ENCODE results near the gene ELP2. TPM values are rescaled to one million over a fixed set of nuclear protein-coding genes. Genes with fewer than 3 reads are reported as not detected.

ELP2 gene
- total RNA-seq, 1 donor from 2014 or later = 143 TPM

DNA sequence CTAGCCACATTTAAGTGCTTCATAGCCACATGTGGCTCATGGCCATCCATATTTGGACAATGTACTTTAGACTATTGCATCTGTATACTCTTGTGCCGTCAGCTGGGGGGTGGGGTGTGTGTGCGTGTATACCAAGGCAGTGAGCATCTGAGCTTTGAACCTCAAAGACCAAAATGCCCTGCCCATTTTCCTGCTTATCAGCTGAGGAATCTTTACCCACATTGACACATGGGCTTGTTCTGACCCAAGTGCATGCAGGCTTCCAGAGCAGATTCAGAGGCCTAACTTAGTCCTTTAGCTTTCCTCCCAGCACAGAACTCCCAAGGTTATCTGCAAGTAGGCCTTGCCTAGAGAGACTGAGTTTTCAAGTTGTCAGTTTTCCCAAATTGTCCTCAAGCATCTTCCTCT lies 46.5 kb downstream of the ELP2 start:
- no peaks in the 10 kb centered on the region for H3K9me3 Mint-ChIP-seq
- H3K36me3 Mint-ChIP-seq = peaks cover 15% of the 10 kb centered on the region
- TF ChIP-seq, protein P1, sequence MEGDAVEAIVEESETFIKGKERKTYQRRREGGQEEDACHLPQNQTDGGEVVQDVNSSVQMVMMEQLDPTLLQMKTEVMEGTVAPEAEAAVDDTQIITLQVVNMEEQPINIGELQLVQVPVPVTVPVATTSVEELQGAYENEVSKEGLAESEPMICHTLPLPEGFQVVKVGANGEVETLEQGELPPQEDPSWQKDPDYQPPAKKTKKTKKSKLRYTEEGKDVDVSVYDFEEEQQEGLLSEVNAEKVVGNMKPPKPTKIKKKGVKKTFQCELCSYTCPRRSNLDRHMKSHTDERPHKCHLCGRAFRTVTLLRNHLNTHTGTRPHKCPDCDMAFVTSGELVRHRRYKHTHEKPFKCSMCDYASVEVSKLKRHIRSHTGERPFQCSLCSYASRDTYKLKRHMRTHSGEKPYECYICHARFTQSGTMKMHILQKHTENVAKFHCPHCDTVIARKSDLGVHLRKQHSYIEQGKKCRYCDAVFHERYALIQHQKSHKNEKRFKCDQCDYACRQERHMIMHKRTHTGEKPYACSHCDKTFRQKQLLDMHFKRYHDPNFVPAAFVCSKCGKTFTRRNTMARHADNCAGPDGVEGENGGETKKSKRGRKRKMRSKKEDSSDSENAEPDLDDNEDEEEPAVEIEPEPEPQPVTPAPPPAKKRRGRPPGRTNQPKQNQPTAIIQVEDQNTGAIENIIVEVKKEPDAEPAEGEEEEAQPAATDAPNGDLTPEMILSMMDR (IDR thresholded peaks at IDR 0.05; ENCODE audit: unreplicated experiment) = no peak
- H3K27me3 Mint-ChIP-seq (ENCODE audit: low read depth) = no peaks in the 10 kb centered on the region
- no peak overlapping the region for H3K4me3 Mint-ChIP-seq
- no peak overlapping the region for H3K27ac Mint-ChIP-seq
- DNase-seq (ENCODE audit: low spot score in 2 of 2, unreplicated experiment in 2 of 2) = no peak
- H3K4me1 Mint-ChIP-seq = peaks cover 13% of the 10 kb centered on the region

DNA sequence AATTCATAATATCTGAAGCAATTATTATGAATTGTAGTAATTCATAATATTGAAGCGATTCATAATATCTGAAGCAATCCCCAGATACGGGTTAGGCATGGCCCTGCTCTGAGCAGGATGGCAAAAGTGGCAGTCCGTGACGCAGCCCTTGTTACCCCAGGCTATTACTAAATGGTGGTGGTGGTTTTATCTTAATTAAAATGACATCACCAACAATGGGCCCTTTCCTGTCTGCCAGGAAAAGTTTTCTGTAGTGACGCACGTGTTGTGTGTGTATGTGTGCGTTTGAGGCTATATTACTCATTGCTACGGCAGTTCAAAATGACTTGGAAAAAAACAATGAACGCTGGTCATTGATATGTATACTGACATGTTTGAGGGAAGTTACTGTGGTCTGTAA lies 47.0 kb downstream of the ELP2 start:
- DNase-seq (ENCODE audit: low spot score in 2 of 2, unreplicated experiment in 2 of 2) = no peak
- TF ChIP-seq, protein P1 (IDR thresholded peaks at IDR 0.05; ENCODE audit: unreplicated experiment) = no peak
- peaks cover 13% of the 10 kb centered on the region for H3K4me1 Mint-ChIP-seq

DNA sequence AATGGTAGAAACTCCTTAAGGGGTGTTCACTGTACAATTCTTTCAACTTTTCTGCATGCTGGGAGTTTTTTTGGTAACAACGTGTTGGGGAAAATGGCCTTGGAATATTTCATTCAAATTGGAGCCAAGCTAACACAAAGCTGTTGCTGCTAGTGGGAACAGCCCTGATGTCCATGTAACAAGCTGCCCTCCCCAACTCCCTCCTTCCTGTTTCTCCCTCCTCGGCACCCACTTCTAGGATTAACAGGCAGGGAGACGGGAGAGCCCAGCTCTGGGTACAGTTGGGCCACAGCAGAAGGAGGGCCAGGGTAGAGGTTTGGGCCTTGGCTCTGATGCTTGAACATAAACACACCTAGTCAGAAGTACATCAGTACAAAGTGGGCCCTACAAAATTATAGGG lies 48.2 kb downstream of the ELP2 start:
- peaks cover 10% of the 10 kb centered on the region for H3K4me1 Mint-ChIP-seq
- no peak overlapping the region for H3K27ac Mint-ChIP-seq
- TF ChIP-seq, protein P1 (IDR thresholded peaks at IDR 0.05; ENCODE audit: unreplicated experiment) = no peak

More for the DNA sequence above, 47.0 kb downstream of the ELP2 start:
- Mint-ChIP-seq H3K36me3 (peaks cover 15% of the 10 kb centered on the region), H3K4me3 (no peak overlapping the region), H3K27ac (no peak overlapping the region), H3K9me3 (no peaks in the 10 kb centered on the region), H3K27me3 (ENCODE audit: low read depth) (no peaks in the 10 kb centered on the region)

DNA sequence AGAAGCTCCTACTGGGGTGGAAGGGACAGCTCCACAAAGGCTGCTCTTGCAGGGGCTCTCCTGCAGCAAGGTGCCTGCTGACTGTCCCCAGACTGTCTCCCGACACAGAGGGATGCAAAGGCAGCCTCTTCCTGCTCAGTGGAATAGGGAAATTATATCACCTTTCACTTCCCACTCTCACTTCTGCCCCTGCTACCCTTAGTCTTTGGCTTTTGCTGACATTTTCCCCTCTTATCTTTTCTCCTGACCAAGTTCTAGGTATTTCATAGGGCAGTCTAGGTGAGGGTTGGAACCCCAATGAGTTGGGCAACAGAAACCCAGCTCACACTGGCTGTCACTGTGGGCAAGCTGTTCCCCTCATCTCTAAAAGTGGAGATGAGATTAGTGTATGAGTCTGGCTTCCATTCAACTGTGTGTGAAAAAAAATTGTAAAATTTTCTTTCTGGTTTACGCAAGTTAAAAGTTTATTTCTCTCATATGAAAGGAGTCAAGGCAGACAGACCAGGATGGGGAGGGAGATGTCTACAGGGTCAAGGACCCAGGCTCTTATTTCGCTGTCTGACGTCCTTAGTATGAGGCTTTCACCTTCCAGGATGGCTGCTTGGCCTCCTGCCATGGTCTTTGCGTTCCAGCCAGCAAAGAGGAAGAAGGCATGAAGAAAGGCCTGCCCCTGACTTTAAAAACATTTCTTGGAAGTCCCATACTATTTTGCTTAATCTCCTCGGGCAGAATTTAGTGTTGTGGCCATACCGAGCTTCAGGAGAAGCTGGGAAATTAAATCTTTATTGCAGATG lies 50.1 kb downstream of the ELP2 start:
- TF ChIP-seq, protein P1 (IDR thresholded peaks at IDR 0.05; ENCODE audit: unreplicated experiment) = no peak
- Mint-ChIP-seq H3K36me3 (peaks cover 9% of the 10 kb centered on the region), H3K4me3 (no peak overlapping the region), H3K4me1 (peaks cover 15% of the 10 kb centered on the region), H3K9me3 (no peaks in the 10 kb centered on the region), H3K27me3 (ENCODE audit: low read depth) (peaks cover 1% of the 10 kb centered on the region), H3K27ac (peak overlapping the region; percentile 77)
- DNase-seq (ENCODE audit: low spot score in 2 of 2, unreplicated experiment in 2 of 2) = peak in 1 of 2 experiments; percentile 66

More for the DNA sequence above, 48.2 kb downstream of the ELP2 start:
- peaks cover 12% of the 10 kb centered on the region for H3K36me3 Mint-ChIP-seq
- no peaks in the 10 kb centered on the region for H3K9me3 Mint-ChIP-seq
- DNase-seq (ENCODE audit: low spot score in 2 of 2, unreplicated experiment in 2 of 2) = no peak
- no peak overlapping the region for H3K4me3 Mint-ChIP-seq
- H3K27me3 Mint-ChIP-seq (ENCODE audit: low read depth) = no peaks in the 10 kb centered on the region

DNA sequence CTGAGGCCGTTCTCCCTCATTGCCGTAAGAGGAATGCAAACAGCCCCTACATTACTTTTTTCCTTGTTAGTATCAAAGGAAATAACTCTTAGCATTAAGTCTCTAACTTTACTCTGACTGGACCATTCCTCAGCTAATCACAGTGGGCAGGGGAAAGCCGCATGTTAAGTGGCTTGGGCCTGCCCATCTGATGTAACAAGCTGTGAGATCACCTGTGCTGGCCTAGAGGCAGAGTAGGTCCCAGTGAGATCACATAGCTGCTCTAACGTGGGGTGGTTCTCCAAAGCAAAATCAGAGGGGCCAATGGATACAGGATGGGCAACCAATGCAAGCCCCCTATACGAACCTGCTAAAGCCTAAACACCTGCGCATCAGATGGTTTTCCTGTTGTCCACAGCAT lies 51.7 kb downstream of the ELP2 start:
- Mint-ChIP-seq H3K9me3 (no peaks in the 10 kb centered on the region), H3K4me1 (peaks cover 15% of the 10 kb centered on the region)

More for the DNA sequence above, 51.7 kb downstream of the ELP2 start:
- H3K27ac Mint-ChIP-seq = no peak overlapping the region
- no peak for DNase-seq (ENCODE audit: low spot score in 2 of 2, unreplicated experiment in 2 of 2)
- H3K27me3 Mint-ChIP-seq (ENCODE audit: low read depth) = peaks cover 17% of the 10 kb centered on the region
- no peak overlapping the region for H3K4me3 Mint-ChIP-seq
- TF ChIP-seq, protein P1 (IDR thresholded peaks at IDR 0.05; ENCODE audit: unreplicated experiment) = no peak
- peaks cover 6% of the 10 kb centered on the region for H3K36me3 Mint-ChIP-seq

Data from mesothelial cell of epicardium (in vitro differentiated cells).